K562 (cell line): ENCODE results near the gene POLL. TPM values are rescaled to one million over a fixed set of nuclear protein-coding genes. Genes with fewer than 3 reads are reported as not detected.

Experiments used
- ADNP ChIP-seq: fragments of 200-800 bp; sonication (Bioruptor generic); IDR thresholded peaks from 2 replicates; pipeline ENCODE4 v1.6.1; 2016; ENCODE audit warnings: missing genetic modification characterization, missing compliant biosample characterization
- DIDO1 ChIP-seq: fragments of 450-650 bp; IDR thresholded peaks from 2 replicates; pipeline ENCODE4 v1.6.1; 2016; ENCODE audit warnings: low read depth, missing biosample characterization, missing genetic modification characterization
- EP400 ChIP-seq: fragments of 450-650 bp; IDR thresholded peaks from 2 replicates; pipeline ENCODE4 v1.6.1; 2017; ENCODE audit warnings: antibody characterized with exemption, mild to moderate bottlenecking, moderate library complexity
- FOSL1 ChIP-seq: fragments of 200-800 bp; sonication (Bioruptor generic); conservative IDR thresholded peaks from 2 replicates; pipeline ENCODE4 v1.6.1; 2016; ENCODE audit warnings: missing genetic modification characterization, missing compliant biosample characterization
- KDM4B ChIP-seq, 2 experiments: fragments of 450-650 bp in 1 of 2; sonication (generic) in 1 of 2; IDR thresholded peaks; 2 replicates each; pipeline ENCODE4 v1.6.1; 2016 to 2017; ENCODE audit warnings: borderline replicate concordance in 2 of 2, antibody characterized with exemption in 1 of 2, low read depth in 1 of 2, mild to moderate bottlenecking in 1 of 2
- KLF1 ChIP-seq: fragments of 450-650 bp; IDR thresholded peaks from 2 replicates; pipeline ENCODE4 v1.6.1; 2016; ENCODE audit warnings: missing genetic modification characterization, missing compliant biosample characterization
- NR1H2 ChIP-seq: sonication (generic); formaldehyde crosslinking; IDR thresholded peaks from 2 replicates; pipeline ENCODE4 v1.4.0; 2020; ENCODE audit warnings: mild to moderate bottlenecking, missing genetic modification reagents
- PCBP1 ChIP-seq: fragments of 200-400 bp; formaldehyde crosslinking; IDR thresholded peaks from 2 replicates; pipeline ENCODE4 v1.6.1; 2018; ENCODE audit warnings: mild to moderate bottlenecking, low read depth, low read length; ENCODE audit not compliant: poor library complexity, severe bottlenecking
- POLR2G ChIP-seq: fragments of 200-400 bp; formaldehyde crosslinking; IDR thresholded peaks from 2 replicates; pipeline ENCODE4 v1.6.1; 2017; ENCODE audit warnings: low read depth, mild to moderate bottlenecking, antibody characterized with exemption, low read length, moderate library complexity
- SAP30 ChIP-seq: fragments of 200-600 bp; sonication (generic); IDR thresholded peaks from 2 replicates; pipeline ENCODE4 v1.6.1; 2012; ENCODE audit warnings: borderline replicate concordance, low read depth, mild to moderate bottlenecking, moderate library complexity, low read length, control low read depth, inconsistent platforms; ENCODE audit not compliant: insufficient read depth, poor library complexity, severe bottlenecking
- SMARCA5 ChIP-seq: fragments of 450-650 bp; IDR thresholded peaks from 2 replicates; pipeline ENCODE4 v1.6.1; 2016
- U2AF1 ChIP-seq: fragments of 200-400 bp; formaldehyde crosslinking; optimal IDR thresholded peaks from 2 replicates; pipeline ENCODE3; 2017; ENCODE audit warnings: mild to moderate bottlenecking, low read depth, low read length, moderate library complexity
- ZNF174 ChIP-seq: fragments of 250-450 bp; sonication (Bioruptor Pico); IDR thresholded peaks from 2 replicates; pipeline ENCODE4 v1.4.0; 2020; ENCODE audit warnings: mild to moderate bottlenecking
- ZNF217 ChIP-seq: sonication (generic); formaldehyde crosslinking; IDR thresholded peaks from 2 replicates; pipeline ENCODE4 v1.8.0; 2022; ENCODE audit warnings: mild to moderate bottlenecking, missing genetic modification reagents
- ZNF224 ChIP-seq: sonication (generic); formaldehyde crosslinking; IDR thresholded peaks from 2 replicates; pipeline ENCODE4 v1.8.0; 2022; ENCODE audit warnings: mild to moderate bottlenecking, missing genetic modification reagents
- ZSCAN32 ChIP-seq: fragments of 450-650 bp; formaldehyde crosslinking; IDR thresholded peaks from 2 replicates; pipeline ENCODE4 v1.4.0; 2020; ENCODE audit warnings: mild to moderate bottlenecking, moderate library complexity
- polyA plus RNA-seq, 8 experiments: library from polyadenylated mRNA; depleted of rRNA in 4 of 8; stranded (reverse) in 5 of 8; unstranded in 3 of 8; fragments of >200 nt; fragmentation: Nextera tagmentation in 2 of 8; fragmentation: Illumina TruSeq in 1 of 8; extraction: Ambion mirVana in 2 of 8; extraction: Trizol in 1 of 8; gene quantifications; 2 replicates each; pipeline versions ENCODE4 v1.2.1 to v1.2.3, GENCODE V29; 2011 to 2014; ENCODE audit warnings: inconsistent platforms in 1 of 8, missing spikeins in 1 of 8
- total RNA-seq, 7 experiments: library from RNA; depleted of rRNA in 6 of 7; stranded (reverse); fragments of >200 nt in 6 of 7; fragmentation: Illumina TruSeq in 2 of 7; extraction: Trizol in 2 of 7; gene quantifications; 2 replicates each; pipeline versions ENCODE4 v1.2.1 to v1.2.3, GENCODE V29; 2011 to 2021; ENCODE audit warnings: low replicate concordance in 1 of 7
- TF ChIP-seq, protein P1 (sequence below), 3 experiments: fragments of 200-800 bp in 1 of 3; sonication (Bioruptor generic) in 1 of 3; sonication (generic) in 1 of 3; formaldehyde crosslinking in 1 of 3; IDR thresholded peaks; 2 replicates each; pipeline versions ENCODE4 v1.6.1 to v1.8.0; 2016 to 2022; ENCODE audit warnings: mild to moderate bottlenecking in 2 of 3, missing compliant biosample characterization in 2 of 3, missing genetic modification characterization in 2 of 3, missing genetic modification reagents in 1 of 3
- TF ChIP-seq, protein P2 (sequence below): fragments of 450-650 bp; IDR thresholded peaks from 2 replicates; pipeline ENCODE4 v1.6.1; 2016
- TF ChIP-seq, protein P3 (sequence below): fragments of 200-800 bp; sonication (Bioruptor generic); IDR thresholded peaks from 2 replicates; pipeline ENCODE4 v1.6.1; 2016; ENCODE audit warnings: missing genetic modification characterization, missing compliant biosample characterization

POLL gene
- total and polyA plus RNA-seq, 9 of the 15 experiments (the other 6 are each of a cell fraction or from before 2014, with no cell fraction given), result 1.2 to 18.7 (median 10.9) TPM

DNA sequence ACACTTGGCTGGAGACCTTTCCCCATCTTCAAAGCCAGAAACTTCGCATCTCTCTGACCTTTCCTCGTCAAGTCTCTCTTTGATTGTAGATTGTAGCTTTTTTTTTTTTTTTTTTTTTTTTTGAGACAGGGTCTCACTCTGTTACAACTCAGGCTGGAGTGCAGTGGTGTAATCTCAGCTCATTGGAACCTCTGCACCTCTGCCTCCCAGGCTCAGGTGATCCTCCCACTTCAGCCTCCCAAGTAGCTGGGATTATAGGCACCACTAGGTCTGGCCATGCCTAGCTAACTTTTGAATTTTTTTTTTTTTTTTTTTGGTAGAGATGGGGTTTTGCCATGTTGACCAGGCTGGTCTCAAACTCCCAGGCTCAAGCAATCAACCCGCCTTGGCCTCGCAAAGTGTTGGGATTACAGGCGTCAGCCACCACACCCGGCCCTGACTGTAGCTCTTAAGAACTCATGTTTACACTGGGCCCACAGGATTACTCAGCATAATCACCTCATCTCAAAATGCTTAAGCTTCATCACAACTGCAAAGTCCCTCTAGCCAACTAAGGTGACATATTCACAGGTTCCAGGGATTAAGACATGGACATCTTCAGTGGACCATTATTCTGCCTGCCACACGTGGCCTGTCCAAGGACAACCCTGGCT, 11.7 kb downstream of the POLL start (continued):
- TF ChIP-seq ZSCAN32 (CRISPR knock-in tag) (no peak), KLF1 (tag) (no peak), DIDO1 (no peak), ZNF174 (no peak), EP400 (0 out of 2 replicates have a peak, but pooled peaks have one; percentile 17), ADNP (tag) (peak; percentile 53; the same call in 1 of the 2 replicates), FOSL1 (peak; percentile 56; the same call in 1 of the 2 replicates), SAP30 (no peak), PCBP1 (no peak), KDM4B (IDR thresholded peaks at IDR 0.05; ENCODE audit: borderline replicate concordance in 2 of 2, low read depth in 1 of 2) (no peak), ZNF217 (CRISPR knock-in tag) (no peak), ZNF224 (CRISPR knock-in tag) (no peak), U2AF1 (no peak), NR1H2 (CRISPR knock-in tag) (no peak), POLR2G (no peak), SMARCA5 (peak; percentile 63)
- TF ChIP-seq, protein P1, sequence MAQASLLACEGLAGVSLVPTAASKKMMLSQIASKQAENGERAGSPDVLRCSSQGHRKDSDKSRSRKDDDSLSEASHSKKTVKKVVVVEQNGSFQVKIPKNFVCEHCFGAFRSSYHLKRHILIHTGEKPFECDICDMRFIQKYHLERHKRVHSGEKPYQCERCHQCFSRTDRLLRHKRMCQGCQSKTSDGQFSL (CRISPR knock-in tag; IDR thresholded peaks at IDR 0.05), result no peak
- TF ChIP-seq, protein P1 (tag; IDR thresholded peaks at IDR 0.05), result no peak
- TF ChIP-seq, protein P2, sequence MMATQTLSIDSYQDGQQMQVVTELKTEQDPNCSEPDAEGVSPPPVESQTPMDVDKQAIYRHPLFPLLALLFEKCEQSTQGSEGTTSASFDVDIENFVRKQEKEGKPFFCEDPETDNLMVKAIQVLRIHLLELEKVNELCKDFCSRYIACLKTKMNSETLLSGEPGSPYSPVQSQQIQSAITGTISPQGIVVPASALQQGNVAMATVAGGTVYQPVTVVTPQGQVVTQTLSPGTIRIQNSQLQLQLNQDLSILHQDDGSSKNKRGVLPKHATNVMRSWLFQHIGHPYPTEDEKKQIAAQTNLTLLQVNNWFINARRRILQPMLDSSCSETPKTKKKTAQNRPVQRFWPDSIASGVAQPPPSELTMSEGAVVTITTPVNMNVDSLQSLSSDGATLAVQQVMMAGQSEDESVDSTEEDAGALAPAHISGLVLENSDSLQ, result no peak
- TF ChIP-seq, protein P3, sequence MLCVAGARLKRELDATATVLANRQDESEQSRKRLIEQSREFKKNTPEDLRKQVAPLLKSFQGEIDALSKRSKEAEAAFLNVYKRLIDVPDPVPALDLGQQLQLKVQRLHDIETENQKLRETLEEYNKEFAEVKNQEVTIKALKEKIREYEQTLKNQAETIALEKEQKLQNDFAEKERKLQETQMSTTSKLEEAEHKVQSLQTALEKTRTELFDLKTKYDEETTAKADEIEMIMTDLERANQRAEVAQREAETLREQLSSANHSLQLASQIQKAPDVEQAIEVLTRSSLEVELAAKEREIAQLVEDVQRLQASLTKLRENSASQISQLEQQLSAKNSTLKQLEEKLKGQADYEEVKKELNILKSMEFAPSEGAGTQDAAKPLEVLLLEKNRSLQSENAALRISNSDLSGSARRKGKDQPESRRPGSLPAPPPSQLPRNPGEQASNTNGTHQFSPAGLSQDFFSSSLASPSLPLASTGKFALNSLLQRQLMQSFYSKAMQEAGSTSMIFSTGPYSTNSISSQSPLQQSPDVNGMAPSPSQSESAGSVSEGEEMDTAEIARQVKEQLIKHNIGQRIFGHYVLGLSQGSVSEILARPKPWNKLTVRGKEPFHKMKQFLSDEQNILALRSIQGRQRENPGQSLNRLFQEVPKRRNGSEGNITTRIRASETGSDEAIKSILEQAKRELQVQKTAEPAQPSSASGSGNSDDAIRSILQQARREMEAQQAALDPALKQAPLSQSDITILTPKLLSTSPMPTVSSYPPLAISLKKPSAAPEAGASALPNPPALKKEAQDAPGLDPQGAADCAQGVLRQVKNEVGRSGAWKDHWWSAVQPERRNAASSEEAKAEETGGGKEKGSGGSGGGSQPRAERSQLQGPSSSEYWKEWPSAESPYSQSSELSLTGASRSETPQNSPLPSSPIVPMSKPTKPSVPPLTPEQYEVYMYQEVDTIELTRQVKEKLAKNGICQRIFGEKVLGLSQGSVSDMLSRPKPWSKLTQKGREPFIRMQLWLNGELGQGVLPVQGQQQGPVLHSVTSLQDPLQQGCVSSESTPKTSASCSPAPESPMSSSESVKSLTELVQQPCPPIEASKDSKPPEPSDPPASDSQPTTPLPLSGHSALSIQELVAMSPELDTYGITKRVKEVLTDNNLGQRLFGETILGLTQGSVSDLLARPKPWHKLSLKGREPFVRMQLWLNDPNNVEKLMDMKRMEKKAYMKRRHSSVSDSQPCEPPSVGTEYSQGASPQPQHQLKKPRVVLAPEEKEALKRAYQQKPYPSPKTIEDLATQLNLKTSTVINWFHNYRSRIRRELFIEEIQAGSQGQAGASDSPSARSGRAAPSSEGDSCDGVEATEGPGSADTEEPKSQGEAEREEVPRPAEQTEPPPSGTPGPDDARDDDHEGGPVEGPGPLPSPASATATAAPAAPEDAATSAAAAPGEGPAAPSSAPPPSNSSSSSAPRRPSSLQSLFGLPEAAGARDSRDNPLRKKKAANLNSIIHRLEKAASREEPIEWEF (CRISPR knock-in tag), result no peak
